WI38 (cell line): ENCODE measurements around the gene AK5.

Experiments
- H3K4me3 ChIP-seq: 2 replicates; pipeline ENCODE4 v1.5.1; 2011; ENCODE audit warnings: low read depth, mild to moderate bottlenecking, control low read depth, low read length
- TF ChIP-seq, protein P1 (sequence below): IDR thresholded peaks from 2 replicates; pipeline ENCODE4 v1.5.1; 2012; ENCODE audit warnings: low read depth, mild to moderate bottlenecking, control low read depth, low read length

Gene AK5

DNA sequence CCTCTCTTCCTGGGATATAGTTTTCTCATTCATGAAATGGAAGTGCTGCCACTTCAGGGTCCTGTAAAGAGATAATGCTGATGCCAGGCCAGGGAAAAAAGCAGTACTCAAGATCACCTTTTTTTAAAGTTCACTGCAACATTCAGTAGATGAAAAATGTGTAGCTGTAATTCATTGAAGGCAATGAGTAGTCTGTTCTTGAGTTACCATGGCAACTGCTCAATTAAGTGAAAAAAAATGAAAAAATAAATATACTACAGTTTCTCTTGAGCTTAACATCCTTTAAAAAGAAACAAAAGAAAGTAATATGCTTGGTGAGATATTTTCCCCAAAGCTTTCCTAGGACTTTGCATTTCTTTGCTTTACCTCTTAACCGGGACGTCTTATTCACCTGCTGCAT, 183.3 kb downstream of the AK5 start:
- H3K4me3 ChIP-seq: no peak overlapping the region
- TF ChIP-seq, protein P1, sequence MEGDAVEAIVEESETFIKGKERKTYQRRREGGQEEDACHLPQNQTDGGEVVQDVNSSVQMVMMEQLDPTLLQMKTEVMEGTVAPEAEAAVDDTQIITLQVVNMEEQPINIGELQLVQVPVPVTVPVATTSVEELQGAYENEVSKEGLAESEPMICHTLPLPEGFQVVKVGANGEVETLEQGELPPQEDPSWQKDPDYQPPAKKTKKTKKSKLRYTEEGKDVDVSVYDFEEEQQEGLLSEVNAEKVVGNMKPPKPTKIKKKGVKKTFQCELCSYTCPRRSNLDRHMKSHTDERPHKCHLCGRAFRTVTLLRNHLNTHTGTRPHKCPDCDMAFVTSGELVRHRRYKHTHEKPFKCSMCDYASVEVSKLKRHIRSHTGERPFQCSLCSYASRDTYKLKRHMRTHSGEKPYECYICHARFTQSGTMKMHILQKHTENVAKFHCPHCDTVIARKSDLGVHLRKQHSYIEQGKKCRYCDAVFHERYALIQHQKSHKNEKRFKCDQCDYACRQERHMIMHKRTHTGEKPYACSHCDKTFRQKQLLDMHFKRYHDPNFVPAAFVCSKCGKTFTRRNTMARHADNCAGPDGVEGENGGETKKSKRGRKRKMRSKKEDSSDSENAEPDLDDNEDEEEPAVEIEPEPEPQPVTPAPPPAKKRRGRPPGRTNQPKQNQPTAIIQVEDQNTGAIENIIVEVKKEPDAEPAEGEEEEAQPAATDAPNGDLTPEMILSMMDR: no peak

DNA sequence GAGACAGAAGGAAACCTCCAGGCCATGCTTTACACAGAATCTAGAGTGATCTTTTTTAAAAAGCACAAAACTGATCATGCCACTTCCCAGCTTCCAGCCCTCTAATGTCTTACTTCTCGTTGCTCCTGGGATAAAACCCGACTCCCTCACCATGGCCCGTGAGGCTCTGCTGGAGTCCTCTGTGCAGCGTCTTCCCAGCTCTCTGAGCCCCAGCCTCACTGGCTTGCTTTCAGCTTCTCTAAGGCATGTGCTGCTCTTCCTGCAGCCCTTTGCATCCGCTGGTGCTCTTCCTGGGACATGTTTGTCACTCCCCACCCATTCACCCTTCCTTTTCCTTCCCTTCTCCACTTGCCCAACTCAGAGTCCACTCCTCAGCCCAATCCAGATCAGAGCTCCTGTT, 184.1 kb downstream of the AK5 start:
- H3K4me3 ChIP-seq: no peak overlapping the region
- TF ChIP-seq, protein P1: no peak

DNA sequence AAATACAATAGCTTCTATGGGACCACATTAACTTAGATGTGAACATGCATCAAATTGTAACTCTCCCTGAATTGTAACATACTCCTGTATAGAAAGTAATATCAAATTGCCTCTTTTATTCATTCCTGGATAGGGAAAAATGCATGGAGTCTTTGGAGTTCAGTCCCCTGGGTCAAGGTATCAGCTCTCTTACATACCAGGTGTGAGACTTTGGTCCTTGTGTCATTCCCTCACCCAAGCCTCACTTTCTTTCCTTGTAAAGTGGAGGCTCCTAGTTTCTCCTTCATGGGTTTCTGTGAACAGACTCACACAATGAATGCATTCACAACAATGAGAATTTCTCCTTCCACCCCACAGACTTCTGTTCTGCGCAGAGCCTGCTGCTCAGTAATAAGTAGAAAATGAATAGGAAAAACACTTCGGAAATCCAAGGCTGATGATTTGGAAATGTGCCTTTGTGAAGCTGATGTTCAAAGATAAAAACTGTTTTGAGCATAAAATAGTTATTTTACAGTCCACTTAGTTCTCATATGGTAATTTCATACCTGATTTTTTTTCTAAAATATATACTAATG, 185.3 kb downstream of the AK5 start:
- TF ChIP-seq, protein P1: no peak

DNA sequence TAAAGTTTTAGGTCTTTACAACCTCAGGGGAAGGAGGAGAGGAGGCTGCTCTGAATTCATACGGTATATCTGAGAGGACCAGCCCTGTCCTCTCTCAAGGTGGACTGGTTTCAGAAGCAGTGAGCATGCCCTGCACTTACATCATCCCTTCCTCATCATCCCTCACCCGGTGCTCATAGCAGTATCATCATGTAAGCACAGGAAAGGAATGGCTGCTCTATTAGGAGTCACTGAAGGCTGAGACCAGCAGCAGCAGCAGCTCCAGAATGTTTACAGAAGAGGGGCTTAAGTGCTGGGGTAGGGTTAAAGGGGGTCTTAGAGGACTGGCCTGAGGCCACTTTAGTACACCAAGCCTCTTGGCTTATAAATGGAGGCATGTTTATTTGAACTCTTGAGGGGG, 185.9 kb downstream of the AK5 start:
- TF ChIP-seq, protein P1: no peak
- H3K4me3 ChIP-seq: no peak overlapping the region

More for the DNA sequence above, 185.3 kb downstream of the AK5 start:
- no peak overlapping the region for H3K4me3 ChIP-seq

DNA sequence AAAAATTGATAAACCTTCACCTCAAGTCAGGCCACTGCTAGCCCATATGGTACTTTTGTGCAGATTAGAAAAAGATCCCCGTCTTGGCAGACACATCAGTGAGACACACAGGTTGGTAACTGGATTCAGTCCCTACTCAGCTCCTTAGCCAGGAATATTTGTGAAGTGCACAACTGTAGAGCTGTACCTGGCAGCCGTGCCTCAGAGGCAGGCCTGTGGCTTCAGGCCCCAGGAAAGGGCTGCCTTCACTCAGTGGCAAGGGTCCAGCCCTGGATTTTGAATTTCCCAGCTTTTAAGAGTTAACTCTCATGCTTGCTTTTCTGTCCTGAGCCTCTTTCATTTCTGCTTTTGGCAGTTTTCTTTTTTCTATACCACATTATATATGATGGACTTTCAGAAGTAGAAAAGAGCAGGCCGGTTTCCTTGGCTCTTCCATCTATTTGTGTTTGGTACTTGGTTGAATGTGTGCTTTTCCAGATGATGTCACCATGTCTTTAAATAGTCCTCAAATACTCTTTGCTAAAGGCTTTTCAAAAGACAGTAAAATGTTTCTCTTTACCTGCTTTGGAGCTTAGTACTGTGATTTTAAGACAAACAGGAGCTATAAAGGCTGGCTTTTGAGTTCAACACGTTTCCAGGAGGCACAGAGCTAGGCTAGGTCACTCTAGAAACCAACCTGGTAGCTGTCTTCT, 186.6 kb downstream of the AK5 start:
- no peak overlapping the region for H3K4me3 ChIP-seq
- TF ChIP-seq, protein P1: no peak

DNA sequence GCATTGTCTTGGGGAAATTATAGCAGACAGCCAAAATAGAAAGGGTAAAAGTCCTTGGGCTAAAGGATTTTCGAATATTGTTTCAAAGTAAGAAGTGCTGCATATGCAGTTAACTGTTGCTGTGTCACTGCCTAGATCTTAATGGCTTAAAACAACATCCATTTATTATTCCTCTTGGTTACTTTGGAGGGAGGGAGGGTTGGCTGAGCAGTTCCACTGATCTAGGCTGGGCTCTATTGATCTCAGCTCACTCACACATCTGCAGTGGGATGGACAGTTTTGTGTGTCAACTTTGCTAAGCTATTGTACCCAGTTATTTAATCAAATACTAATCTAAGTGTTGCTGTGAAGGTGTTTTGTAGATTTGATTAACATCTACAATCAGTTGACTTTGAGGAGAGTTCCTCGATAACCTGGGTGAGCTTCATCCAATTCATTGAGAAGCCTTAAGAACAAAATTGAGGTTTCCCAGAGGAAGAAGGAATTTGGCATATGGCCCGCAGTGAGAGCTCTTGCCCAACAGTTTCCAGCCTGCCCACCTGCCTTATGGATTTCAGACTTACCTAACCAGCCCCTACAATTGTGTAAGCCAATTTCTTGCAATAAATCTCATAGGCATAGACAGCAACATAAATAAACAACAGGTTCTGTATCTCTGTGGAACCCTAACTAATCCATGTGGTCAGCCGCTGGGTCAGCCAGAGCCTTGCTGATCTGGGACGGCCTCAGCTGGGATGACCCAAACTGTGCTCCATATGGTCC, 187.3 kb downstream of the AK5 start:
- TF ChIP-seq, protein P1: no peak
- H3K4me3 ChIP-seq: no peak overlapping the region

DNA sequence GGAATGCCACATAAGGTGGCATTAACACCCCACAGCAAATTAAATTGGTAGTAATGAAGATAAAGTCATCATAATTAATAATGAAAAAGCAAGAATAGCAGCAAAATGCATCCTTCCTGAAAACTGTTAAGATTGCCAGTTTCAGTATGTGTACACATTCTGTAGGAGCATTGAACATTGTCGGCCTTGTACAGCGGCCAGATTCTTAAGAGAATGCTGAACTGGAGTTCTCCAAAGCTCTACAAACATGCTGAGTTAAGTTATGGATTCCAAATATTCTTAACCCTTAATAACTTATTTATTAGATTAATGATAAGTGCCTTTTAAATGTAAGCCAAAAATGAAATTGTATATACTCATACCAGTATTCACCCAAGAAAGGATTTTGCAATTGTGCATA, 189.9 kb downstream of the AK5 start:
- H3K4me3 ChIP-seq: no peak overlapping the region
- TF ChIP-seq, protein P1: no peak
